WERI-Rb-1 (cell line): ENCODE results near the gene TPX2.

Source experiments
- DNase-seq: peaks from one replicate; pipeline ENCODE4 v3.0.0-alpha.2; 2020
- H3K27ac ChIP-seq: fragments of 250-450 bp; sonication (Bioruptor Pico); 2 replicates; pipeline ENCODE4 v1.5.1; 2020; ENCODE audit warnings: mild to moderate bottlenecking, moderate library complexity
- H3K27me3 ChIP-seq: fragments of 250-450 bp; sonication (Bioruptor Pico); 2 replicates; pipeline ENCODE4 v1.5.1; 2021; ENCODE audit warnings: mild to moderate bottlenecking, low read depth, moderate library complexity; ENCODE audit not compliant: insufficient read depth, severe bottlenecking
- H3K36me3 ChIP-seq: fragments of 250-450 bp; sonication (Bioruptor Pico); 2 replicates; pipeline ENCODE4 v1.5.1; 2020; ENCODE audit warnings: mild to moderate bottlenecking, moderate library complexity
- H3K4me3 ChIP-seq: 2 replicates; pipeline ENCODE4 v1.5.1; 2011; ENCODE audit warnings: low read depth, mild to moderate bottlenecking, control low read depth, low read length
- H3K9me3 ChIP-seq: fragments of 250-450 bp; sonication (Bioruptor Pico); 2 replicates; pipeline ENCODE4 v1.5.1; 2021; ENCODE audit warnings: mild to moderate bottlenecking, moderate library complexity; ENCODE audit not compliant: severe bottlenecking
- CTCF ChIP-seq: IDR thresholded peaks from 2 replicates; pipeline ENCODE4 v1.5.1; 2011; ENCODE audit warnings: low read depth, mild to moderate bottlenecking, control low read depth, inconsistent platforms, low read length

Gene TPX2

GRCh38 chr20:31738729-31739549 lies at the start of gene TPX2:
TPX2 (plus strand) TSS chr20:31739290; CDS start chr20:31757477, 18,187 bp downstream.
- Histone ChIP-seq H3K4me3 (peak within 1 kb of the TSS; percentile 90), H3K36me3 (peaks cover 29% of the 10 kb centered on the region), H3K27ac (peak within 1 kb of the TSS; percentile 98), H3K9me3 (no peaks in the 10 kb centered on the region), H3K27me3 (no peaks in the 10 kb centered on the region)
- DNase-seq: peak; percentile 97
- 0 out of 2 replicates have a peak, but pooled peaks have one; percentile 19 for TF ChIP-seq CTCF

GRCh38 chr20:31690124-31690666 lies 48.9 kb upstream of the TPX2 start:
- Histone ChIP-seq H3K36me3 (peaks cover 63% of the 10 kb centered on the region), H3K9me3 (no peaks in the 10 kb centered on the region), H3K27ac (peak overlapping the region; percentile 23), H3K4me3 (no peak overlapping the region), H3K27me3 (no peaks in the 10 kb centered on the region)
- DNase-seq: no peak
- no peak for TF ChIP-seq CTCF

- DNase-seq: no peak
- no peaks in the 10 kb centered on the region for H3K27me3 ChIP-seq
- H3K27ac ChIP-seq: peak overlapping the region; percentile 88
- no peak for TF ChIP-seq CTCF
- H3K36me3 ChIP-seq: peaks cover 64% of the 10 kb centered on the region
- no peak overlapping the region for H3K4me3 ChIP-seq
- H3K9me3 ChIP-seq: no peaks in the 10 kb centered on the region
Observed at GRCh38 chr20:31691646-31692275, 47.3 kb upstream of the TPX2 start.

- no peak for TF ChIP-seq CTCF
- no peaks in the 10 kb centered on the region for H3K27me3 ChIP-seq
- peak overlapping the region; percentile 88 for H3K27ac ChIP-seq
- no peak overlapping the region for H3K4me3 ChIP-seq
- H3K9me3 ChIP-seq: no peaks in the 10 kb centered on the region
- DNase-seq: peak; percentile 36
- H3K36me3 ChIP-seq: peaks cover 74% of the 10 kb centered on the region
Observed at GRCh38 chr20:31693402-31693801, 45.7 kb upstream of the TPX2 start.

GRCh38 chr20:31693987-31694661 lies 45.0 kb upstream of the TPX2 start:
- peak; percentile 98 for DNase-seq

More at GRCh38 chr20:31693987-31694661, 45.0 kb upstream of the TPX2 start:
- Histone ChIP-seq H3K27me3 (no peaks in the 10 kb centered on the region), H3K36me3 (peaks cover 74% of the 10 kb centered on the region), H3K9me3 (no peaks in the 10 kb centered on the region), H3K27ac (peak overlapping the region; percentile 93), H3K4me3 (no peak overlapping the region)
- 0 out of 2 replicates have a peak, but pooled peaks have one; percentile 2 for TF ChIP-seq CTCF
